HepG2 (cell line): ENCODE measurements around the gene IAH1. TPM values are rescaled to one million over a fixed set of nuclear protein-coding genes. Genes with fewer than 3 reads are reported as not detected.

Source experiments
- ATAC-seq: fragments of 200-7000 bp; cut with Tn5 transposase; 3 replicates; pipeline ENCODE4 v1.9.1; 2020; ENCODE audit warnings: mild to moderate bottlenecking, moderate library complexity
- BruUV-seq: library from RNA; stranded (reverse); fragments of 400-500 nt; replicated peaks from 2 replicates; lab custom pipeline; 2021; lab: Mats Ljungman, UMichigan
- CTCF ChIA-PET: fragments of 300-600 bp; formaldehyde crosslinking; extraction: SDS; loops from one replicate; lab custom pipeline; 2021; ENCODE audit warnings: low total read pairs, inconsistent platforms, low intra/inter-chr PET ratio; lab: Yijun Ruan, JAX
- POLR2A ChIA-PET: fragments of 350-600 bp; sonication (Branson Sonifier 250); formaldehyde crosslinking; loops from one replicate; lab custom pipeline; 2020; ENCODE audit warnings: antibody characterized with exemption, inconsistent platforms; lab: Yijun Ruan, JAX
- DNase-seq: peaks from one replicate; pipeline ENCODE4 v3.0.0-alpha.2; 2015; ENCODE audit warnings: low spot score
- FAIRE-seq: peaks from 3 replicates; lab custom pipeline; 2011; peaks lifted over from hg19 to GRCh38; lab: Jason Lieb, UNC
- H2AFZ ChIP-seq: one replicate; pipeline ENCODE4 v1.6.1; 2011; ENCODE audit warnings: low read length, inconsistent platforms
- H3K27ac ChIP-seq: fragments of 300-600 bp; 3 replicates; pipeline ENCODE4 v1.8.0; 2011; ENCODE audit warnings: mixed run types, mild to moderate bottlenecking, mixed read lengths, low read length, inconsistent platforms; ENCODE audit not compliant: insufficient read depth; ENCODE audit errors: extremely low read length
- H3K27me3 ChIP-seq, 2 experiments: fragments of 200-600 bp in 1 of 2; 2 replicates in 1 of 2; 3 replicates in 1 of 2; pipeline versions ENCODE4 v1.6.0 to v1.8.0; 2011; ENCODE audit warnings: low read length in 2 of 2, mild to moderate bottlenecking in 2 of 2, moderate library complexity in 2 of 2, inconsistent platforms in 1 of 2; ENCODE audit not compliant: insufficient read depth in 2 of 2, control insufficient read depth in 1 of 2
- H3K36me3 ChIP-seq, 2 experiments: fragments of 200-600 bp in 1 of 2; replicated peaks in 1 of 2; 2 replicates in 1 of 2; 3 replicates in 1 of 2; pipeline versions ENCODE4 v1.5.1 to v1.8.0; 2011; ENCODE audit warnings: low read length in 2 of 2, inconsistent platforms in 1 of 2; ENCODE audit not compliant: insufficient read depth in 2 of 2, control insufficient read depth in 1 of 2
- H3K4me1 ChIP-seq: 2 replicates; pipeline ENCODE4 v1.5.1; 2012; ENCODE audit warnings: low read length, inconsistent platforms; ENCODE audit not compliant: insufficient read depth
- H3K4me2 ChIP-seq: 2 replicates; pipeline ENCODE4 v1.6.0; 2011; ENCODE audit warnings: low read depth, low read length, inconsistent platforms
- H3K4me3 ChIP-seq, 3 experiments: fragments of 200-600 bp in 1 of 3; sonication (generic), shearing (Covaris generic) in 1 of 3; replicated peaks in 1 of 3; 2 replicates each; pipeline ENCODE4 v1.5.1; 2011 to 2016; ENCODE audit warnings: low read length in 3 of 3, inconsistent platforms in 2 of 3, low read depth in 2 of 3, mild to moderate bottlenecking in 2 of 3, control low read depth in 1 of 3, mixed read lengths in 1 of 3; ENCODE audit not compliant: insufficient read depth in 1 of 3
- H3K79me2 ChIP-seq: one replicate; pipeline ENCODE4 v1.6.1; 2011; ENCODE audit warnings: low read length, inconsistent platforms; ENCODE audit not compliant: insufficient read depth
- H3K9ac ChIP-seq: 2 replicates; pipeline ENCODE4 v1.6.0; 2011; ENCODE audit warnings: mild to moderate bottlenecking, low read depth, low read length, inconsistent platforms; ENCODE audit not compliant: insufficient read depth
- H3K9me3 ChIP-seq: 2 replicates; pipeline ENCODE4 v1.5.1; 2012; ENCODE audit warnings: mild to moderate bottlenecking, low read length
- H4K20me1 ChIP-seq: 2 replicates; pipeline ENCODE4 v1.6.0; 2011; ENCODE audit warnings: inconsistent platforms, mild to moderate bottlenecking, low read length, moderate library complexity; ENCODE audit not compliant: insufficient read depth
- ARID5B ChIP-seq: IDR thresholded peaks from 2 replicates; pipeline ENCODE4 v1.4.0; 2020; ENCODE audit warnings: mild to moderate bottlenecking, missing genetic modification reagents
- MED1 ChIP-seq: sonication (generic); formaldehyde crosslinking; IDR thresholded peaks from 2 replicates; pipeline ENCODE4 v1.4.0; 2020; ENCODE audit warnings: missing genetic modification reagents
- MTA3 ChIP-seq: sonication (generic); formaldehyde crosslinking; IDR thresholded peaks from 2 replicates; pipeline ENCODE4 v1.4.0; 2020; ENCODE audit warnings: missing genetic modification reagents
- PCBP2 ChIP-seq: fragments of 200-400 bp; formaldehyde crosslinking; optimal IDR thresholded peaks from 2 replicates; pipeline ENCODE3; 2018; ENCODE audit warnings: low read length, low read depth; ENCODE audit not compliant: poor library complexity, severe bottlenecking
- RNF219 ChIP-seq: sonication (generic); formaldehyde crosslinking; IDR thresholded peaks from 2 replicates; pipeline ENCODE4 v1.5.0; 2020; ENCODE audit warnings: mild to moderate bottlenecking, missing genetic modification reagents
- TBP ChIP-seq: sonication (generic); formaldehyde crosslinking; IDR thresholded peaks from 2 replicates; pipeline ENCODE4 v1.5.0; 2020; ENCODE audit warnings: missing genetic modification reagents
- TFAP4 ChIP-seq: sonication (generic); IDR thresholded peaks from 2 replicates; pipeline ENCODE4 v1.6.1; 2016; ENCODE audit warnings: low read depth, borderline replicate concordance
- ZBTB8A ChIP-seq: sonication (generic); formaldehyde crosslinking; IDR thresholded peaks from 2 replicates; pipeline ENCODE4 v1.4.0; 2020; ENCODE audit warnings: mild to moderate bottlenecking, low read depth, missing genetic modification reagents, borderline replicate concordance
- ZNF10 ChIP-seq: sonication (generic); formaldehyde crosslinking; IDR thresholded peaks from 2 replicates; pipeline ENCODE4 v1.4.0; 2020; ENCODE audit warnings: mild to moderate bottlenecking, low read depth, missing genetic modification reagents, borderline replicate concordance
- ZNF121 ChIP-seq: sonication (generic); formaldehyde crosslinking; IDR thresholded peaks from 2 replicates; pipeline ENCODE4 v1.5.0; 2020; ENCODE audit warnings: mild to moderate bottlenecking, missing genetic modification reagents
- ZNF512B ChIP-seq: sonication (generic); formaldehyde crosslinking; IDR thresholded peaks from 2 replicates; pipeline ENCODE4 v1.5.1; 2020; ENCODE audit warnings: missing genetic modification reagents, mild to moderate bottlenecking, borderline replicate concordance
- ZNF543 ChIP-seq: sonication (generic); formaldehyde crosslinking; IDR thresholded peaks from 2 replicates; pipeline ENCODE4 v1.4.0; 2020; ENCODE audit warnings: mild to moderate bottlenecking, missing genetic modification reagents
- ZNF660 ChIP-seq: sonication (generic); formaldehyde crosslinking; IDR thresholded peaks from 2 replicates; pipeline ENCODE4 v1.5.1; 2020; ENCODE audit warnings: mild to moderate bottlenecking, low read depth, missing genetic modification reagents, borderline replicate concordance
- ZNF775 ChIP-seq: sonication (generic); formaldehyde crosslinking; IDR thresholded peaks from 2 replicates; pipeline ENCODE4 v1.4.0; 2020; ENCODE audit warnings: missing genetic modification reagents, mild to moderate bottlenecking, moderate library complexity, borderline replicate concordance
- ZNF883 ChIP-seq: sonication (generic); formaldehyde crosslinking; IDR thresholded peaks from 2 replicates; pipeline ENCODE4 v1.5.1; 2020; ENCODE audit warnings: mild to moderate bottlenecking, missing genetic modification reagents; ENCODE audit errors: not compliant biosample characterization
- WGBS: methylation state at CpG from one replicate; pipeline ENCODE4 v1.1.6; 2017; ENCODE audit warnings: low lambda C conversion rate; 5-methylcytosine and 5-hydroxymethylcytosine counted together
- in situ Hi-C: cut with HindIII; loops from 2 replicates; pipeline ENCODE4 v1.10.0; 2017; ENCODE audit warnings: low pct_unique_long_range_greater_than_20kb; ENCODE audit not compliant: extremely low pct_ligation_motif_present
- intact Hi-C: fragments of 100-400 bp; cut with micrococcal nuclease; formaldehyde crosslinking; loops from one replicate; pipeline ENCODE4 v1.10.0; 2022; ENCODE audit not compliant: unreplicated experiment
- polyA plus RNA-seq, 8 experiments: library from polyadenylated mRNA; depleted of rRNA in 3 of 8; stranded (reverse) in 7 of 8; unstranded in 1 of 8; fragments of >200 nt; fragmentation: Illumina TruSeq in 4 of 8; extraction: Trizol in 4 of 8; gene quantifications; 2 replicates each; pipeline versions ENCODE4 v1.2.1 to v1.2.3, GENCODE V29; 2011 to 2016; ENCODE audit warnings: low read depth in 4 of 8, missing spikeins in 1 of 8, mixed read lengths in 1 of 8; ENCODE audit not compliant: insufficient read depth in 1 of 8
- total RNA-seq, 5 experiments: library from RNA; depleted of rRNA; stranded (reverse); fragments of >200 nt; fragmentation: Illumina TruSeq; extraction: Trizol; gene quantifications; 2 replicates each; pipeline ENCODE4 v1.2.3, GENCODE V29; 2016; ENCODE audit warnings: low read depth in 1 of 5

IAH1 gene
- total and polyA plus RNA-seq, 2 of the 13 experiments (the other 11 are each of a cell fraction or from before 2014, with no cell fraction given): 43.6 to 44.4 TPM

- BruUV-seq: no TSS peak
- no peak overlapping the region for H3K4me3 ChIP-seq
- no peaks in the 10 kb centered on the region for H3K79me2 ChIP-seq
- intact Hi-C loops (no loop called here), in situ Hi-C loops (no loop called here)
- no peaks in the 10 kb centered on the region for H3K9me3 ChIP-seq
- no peak overlapping the region for H3K4me2 ChIP-seq
- no peak overlapping the region for H3K27ac ChIP-seq
- DNase-seq (no peak), FAIRE-seq (no peak), ATAC-seq (no peak)
- peaks cover 12% of the 10 kb centered on the region for H3K4me1 ChIP-seq
- H3K9ac ChIP-seq: no peak overlapping the region
- peaks cover 15 to 45% of the 10 kb centered on the region in 2 experiments for H3K36me3 ChIP-seq
- no peak overlapping the region for H2AFZ ChIP-seq
- CTCF ChIA-PET: no interaction called here
- 96% methylated on average over 2 of the region's 2 CpGs for WGBS
- H3K27me3 ChIP-seq: no peaks in the 10 kb centered on the region
- POLR2A ChIA-PET: no interaction called here
- no peaks in the 10 kb centered on the region for H4K20me1 ChIP-seq
- no peak for TF ChIP-seq RNF219 (CRISPR knock-in tag)
- TF ChIP-seq MTA3 (CRISPR knock-in tag): no peak
- no peak for TF ChIP-seq ZNF512B (CRISPR knock-in tag)
- TF ChIP-seq TFAP4: no peak
- no peak for TF ChIP-seq ZNF660 (CRISPR knock-in tag)
- TF ChIP-seq PCBP2: no peak
- TF ChIP-seq TBP (CRISPR knock-in tag): no peak
- TF ChIP-seq ZNF883 (CRISPR knock-in tag): no peak
- no peak for TF ChIP-seq ZNF543 (CRISPR knock-in tag)
- no peak for TF ChIP-seq ZNF775 (CRISPR knock-in tag)
- TF ChIP-seq ZNF10 (CRISPR knock-in tag): no peak
- TF ChIP-seq MED1 (CRISPR knock-in tag): no peak
- TF ChIP-seq ARID5B (CRISPR knock-in tag): no peak
- TF ChIP-seq ZBTB8A (CRISPR knock-in tag): no peak
- TF ChIP-seq ZNF121: no peak
These were observed 50.9 kb downstream of the IAH1 start for GRCh38 chr2:9525266-9525665.
